Subcutaneous adipose tissue (tissue), 4 donors: Measurements from ENCODE around the gene ONECUT3. TPM values are rescaled to one million over a fixed set of nuclear protein-coding genes. Genes with fewer than 3 reads are reported as not detected.

Experiments used
- total RNA-seq, 4 donors: library from RNA; depleted of rRNA; stranded (reverse); fragments of >200 nt; gene quantifications; one replicate each; pipeline ENCODE4 v1.1.0, GENCODE V29; 2016
- TF ChIP-seq, protein P1 (sequence below): fragments of 450-650 bp; IDR thresholded peaks from one replicate; pipeline ENCODE4 v1.5.1; 2016; ENCODE audit warnings: low read depth, mild to moderate bottlenecking, control low read depth, antibody characterized with exemption, moderate library complexity

ONECUT3 gene
- total RNA-seq, 4 donors from 2014 or later: not detected

DNA sequence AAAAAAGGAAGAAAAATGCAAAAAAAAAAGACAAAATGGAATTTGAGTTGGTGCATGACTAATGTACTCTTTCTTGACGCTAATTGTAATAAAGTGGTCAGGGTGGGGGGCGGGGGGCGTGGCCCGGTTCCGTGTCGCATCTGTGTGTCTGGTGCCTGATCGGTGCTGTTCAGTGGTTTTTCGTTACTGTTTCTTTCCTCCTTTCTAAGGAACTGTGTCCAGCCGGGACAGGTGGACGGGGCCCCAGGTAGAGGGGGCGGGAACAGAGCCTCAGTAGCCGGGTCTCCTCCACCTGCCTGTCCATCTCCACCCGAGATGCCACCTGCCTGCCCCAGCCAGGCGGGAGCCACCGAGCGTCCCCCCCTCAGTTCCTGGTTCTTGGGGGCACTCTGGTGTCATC is 26.3 kb downstream of the ONECUT3 start:
- TF ChIP-seq, protein P1, sequence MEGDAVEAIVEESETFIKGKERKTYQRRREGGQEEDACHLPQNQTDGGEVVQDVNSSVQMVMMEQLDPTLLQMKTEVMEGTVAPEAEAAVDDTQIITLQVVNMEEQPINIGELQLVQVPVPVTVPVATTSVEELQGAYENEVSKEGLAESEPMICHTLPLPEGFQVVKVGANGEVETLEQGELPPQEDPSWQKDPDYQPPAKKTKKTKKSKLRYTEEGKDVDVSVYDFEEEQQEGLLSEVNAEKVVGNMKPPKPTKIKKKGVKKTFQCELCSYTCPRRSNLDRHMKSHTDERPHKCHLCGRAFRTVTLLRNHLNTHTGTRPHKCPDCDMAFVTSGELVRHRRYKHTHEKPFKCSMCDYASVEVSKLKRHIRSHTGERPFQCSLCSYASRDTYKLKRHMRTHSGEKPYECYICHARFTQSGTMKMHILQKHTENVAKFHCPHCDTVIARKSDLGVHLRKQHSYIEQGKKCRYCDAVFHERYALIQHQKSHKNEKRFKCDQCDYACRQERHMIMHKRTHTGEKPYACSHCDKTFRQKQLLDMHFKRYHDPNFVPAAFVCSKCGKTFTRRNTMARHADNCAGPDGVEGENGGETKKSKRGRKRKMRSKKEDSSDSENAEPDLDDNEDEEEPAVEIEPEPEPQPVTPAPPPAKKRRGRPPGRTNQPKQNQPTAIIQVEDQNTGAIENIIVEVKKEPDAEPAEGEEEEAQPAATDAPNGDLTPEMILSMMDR: no peak

DNA sequence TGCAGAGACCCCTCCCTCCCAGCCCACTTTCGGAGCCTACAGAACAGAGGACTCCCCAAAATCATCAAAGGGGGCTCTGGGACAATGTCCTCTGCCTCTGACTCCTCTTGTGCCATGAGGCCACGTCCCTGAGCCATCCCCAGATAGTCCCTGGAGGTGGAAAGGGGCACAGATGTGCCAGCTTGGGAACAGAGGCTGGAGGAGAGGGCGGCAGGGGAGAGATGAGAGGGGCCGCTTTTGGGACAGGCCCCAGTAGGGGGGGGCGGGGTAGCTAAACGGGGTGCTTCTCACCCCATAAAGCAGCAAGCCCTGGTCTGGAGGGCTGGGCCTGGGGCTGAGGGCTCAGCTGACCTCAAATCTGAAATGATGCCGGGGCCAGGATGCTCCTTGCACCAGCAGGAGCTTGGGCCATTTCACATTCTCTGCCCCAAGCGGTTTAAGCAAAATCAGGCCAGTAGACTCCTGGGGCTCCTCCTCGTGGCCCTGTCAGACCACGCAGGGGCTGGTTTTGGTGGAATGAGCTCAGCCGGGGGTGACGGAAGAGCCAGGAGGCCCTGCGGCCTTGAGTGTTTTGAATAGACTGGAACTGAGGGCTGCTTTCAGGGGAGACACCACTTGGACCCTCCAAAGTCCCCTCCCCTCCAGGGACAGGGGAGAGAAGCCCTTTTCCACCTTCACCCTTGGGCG is 27.1 kb downstream of the ONECUT3 start:
- TF ChIP-seq, protein P1: no peak

- TF ChIP-seq, protein P1: no peak
These were observed 29.2 kb downstream of the ONECUT3 start for GRCh38 chr19:1782521-1782920.

DNA sequence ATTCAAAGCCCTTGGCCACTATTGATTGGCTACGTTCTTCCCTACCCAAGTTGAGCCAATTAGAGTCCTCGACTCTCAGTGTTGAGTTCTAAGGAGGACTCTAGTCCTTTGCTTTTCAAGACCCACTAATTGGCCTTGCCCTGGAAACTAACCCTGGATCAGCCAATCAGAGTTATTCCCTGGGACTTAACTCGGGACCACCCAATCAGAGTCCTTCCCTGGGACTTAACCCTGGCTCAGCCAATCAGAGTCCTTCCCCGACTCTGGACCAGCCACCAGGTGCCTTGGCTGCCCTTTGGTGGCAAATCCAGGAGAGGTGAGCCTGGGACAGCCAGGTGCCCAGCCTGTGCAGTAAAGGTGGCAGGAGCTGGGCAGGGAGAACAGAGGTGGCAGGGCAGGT is 30.0 kb downstream of the ONECUT3 start:
- TF ChIP-seq, protein P1: no peak

GRCh38 chr19:1783874-1784273 is 30.6 kb downstream of the ONECUT3 start:
- TF ChIP-seq, protein P1: no peak

- TF ChIP-seq, protein P1: no peak
These were observed 32.0 kb downstream of the ONECUT3 start for GRCh38 chr19:1785310-1785709.

GRCh38 chr19:1786668-1787067 is 33.4 kb downstream of the ONECUT3 start:
- TF ChIP-seq, protein P1: no peak
